CD4-positive, alpha-beta T cell (primary cell): ENCODE results near the gene ANKFN1. TPM values are rescaled to one million over a fixed set of nuclear protein-coding genes. Genes with fewer than 3 reads are reported as not detected.

Source experiments
- ATAC-seq: fragments of 200-7000 bp; cut with Tn5 transposase; one replicate; pipeline ENCODE4 v1.10.0; 2022; ENCODE audit warnings: mild to moderate bottlenecking; ENCODE audit not compliant: poor library complexity
- CTCF ChIA-PET: fragments of 350-600 bp; sonication (Branson Sonifier 250); formaldehyde crosslinking; loops from one replicate; lab custom pipeline; 2021; ENCODE audit warnings: antibody characterized with exemption, inconsistent platforms; lab: Charles Lee
- POLR2A ChIA-PET: fragments of 350-600 bp; sonication (Branson Sonifier 250); formaldehyde crosslinking; loops from one replicate; lab custom pipeline; 2021; ENCODE audit warnings: antibody characterized with exemption, inconsistent platforms; lab: Charles Lee
- DNase-seq, 14 experiments: peaks; one replicate each; pipeline ENCODE4 v3.0.0-alpha.2; 2013 to 2020; ENCODE audit warnings: mixed read lengths in 2 of 14
- H3K27ac ChIP-seq, 2 donors: one replicate each; pipeline versions ENCODE4 v1.5.1 to v1.7.0; 2013; ENCODE audit warnings: low read length in 2 of 2, low read depth in 1 of 2, mild to moderate bottlenecking in 1 of 2
- H3K27me3 ChIP-seq, 2 experiments: 1 replicate in 1 of 2; 2 replicates in 1 of 2; pipeline versions ENCODE4 v1.6.1 to v1.7.0; 2013; ENCODE audit warnings: low read length in 2 of 2, control low read depth in 1 of 2, mild to moderate bottlenecking in 1 of 2, moderate library complexity in 1 of 2; ENCODE audit not compliant: insufficient read depth in 2 of 2, control insufficient read depth in 1 of 2
- H3K36me3 ChIP-seq: one replicate; pipeline ENCODE4 v1.6.1; 2013; ENCODE audit warnings: low read length, control low read depth; ENCODE audit not compliant: insufficient read depth
- H3K4me1 ChIP-seq: one replicate; pipeline ENCODE4 v1.6.1; 2013; ENCODE audit warnings: low read length, control low read depth; ENCODE audit not compliant: insufficient read depth
- H3K4me3 ChIP-seq: one replicate; pipeline ENCODE4 v1.5.1; 2013; ENCODE audit warnings: mild to moderate bottlenecking, low read length, moderate library complexity
- H3K9me3 ChIP-seq, 2 experiments: 1 replicate in 1 of 2; 2 replicates in 1 of 2; pipeline versions ENCODE4 v1.6.1 to v1.7.0; 2013; ENCODE audit warnings: low read length in 2 of 2, mild to moderate bottlenecking in 2 of 2, control low read depth in 1 of 2, moderate library complexity in 1 of 2; ENCODE audit not compliant: control insufficient read depth in 1 of 2, insufficient read depth in 1 of 2
- H3K27ac Mint-ChIP-seq: one replicate; pipeline ENCODE4 v1.8.0; 2020; ENCODE audit warnings: mixed read lengths
- H3K27me3 Mint-ChIP-seq: one replicate; pipeline ENCODE4 v1.8.0; 2021; ENCODE audit warnings: mixed read lengths
- H3K36me3 Mint-ChIP-seq: one replicate; pipeline ENCODE4 v1.8.0; 2021; ENCODE audit warnings: low read depth, mixed read lengths
- H3K4me1 Mint-ChIP-seq: one replicate; pipeline ENCODE4 v1.8.0; 2021; ENCODE audit warnings: low read depth, mixed read lengths
- H3K4me3 Mint-ChIP-seq: one replicate; pipeline ENCODE4 v1.8.0; 2020; ENCODE audit warnings: mild to moderate bottlenecking, mixed read lengths
- H3K9me3 Mint-ChIP-seq: one replicate; pipeline ENCODE4 v1.8.0; 2020; ENCODE audit warnings: mixed read lengths
- intact Hi-C, 2 experiments: fragments of 100-400 bp; cut with DNase I in 1 of 2; cut with micrococcal nuclease in 1 of 2; formaldehyde crosslinking; loops; one replicate each; pipeline versions ENCODE4 v1.15.1 to v1.9.0; 2023 to 2025; cut with DNase I, micrococcal nuclease
- total RNA-seq, 174 experiments: library from RNA in 2 of 174; stranded (reverse) in 2 of 174; gene quantifications; one replicate each; pipeline ENCODE4 v1.2.3 and lab custom pipeline; 2021 to 2026
- TF ChIP-seq, protein P1 (sequence below): fragments of 200-600 bp; IDR thresholded peaks from one replicate; pipeline ENCODE4 v1.8.0; 2022; ENCODE audit warnings: antibody characterized with exemption, mild to moderate bottlenecking

The ANKFN1 gene
- total RNA-seq, 2 experiments from 2014 or later = not detected

- CTCF ChIA-PET = no interaction called here
- H3K27ac Mint-ChIP-seq = no peak overlapping the region
- peaks cover 22% of the 10 kb centered on the region for H3K27me3 Mint-ChIP-seq
- Histone ChIP-seq H3K27ac (no peak overlapping the region), H3K27me3 (peaks cover 0 to 5% of the 10 kb centered on the region in 2 experiments), H3K4me1 (no peaks in the 10 kb centered on the region), H3K36me3 (no peaks in the 10 kb centered on the region), H3K9me3 (no peaks in the 10 kb centered on the region), H3K4me3 (no peak overlapping the region)
- no peak overlapping the region for H3K4me3 Mint-ChIP-seq
- H3K36me3 Mint-ChIP-seq = no peaks in the 10 kb centered on the region
- H3K4me1 Mint-ChIP-seq = no peaks in the 10 kb centered on the region
- POLR2A ChIA-PET = no interaction called here
- intact Hi-C loops = no loop called here
- DNase-seq (no peak), ATAC-seq (no peak)
- TF ChIP-seq, protein P1, sequence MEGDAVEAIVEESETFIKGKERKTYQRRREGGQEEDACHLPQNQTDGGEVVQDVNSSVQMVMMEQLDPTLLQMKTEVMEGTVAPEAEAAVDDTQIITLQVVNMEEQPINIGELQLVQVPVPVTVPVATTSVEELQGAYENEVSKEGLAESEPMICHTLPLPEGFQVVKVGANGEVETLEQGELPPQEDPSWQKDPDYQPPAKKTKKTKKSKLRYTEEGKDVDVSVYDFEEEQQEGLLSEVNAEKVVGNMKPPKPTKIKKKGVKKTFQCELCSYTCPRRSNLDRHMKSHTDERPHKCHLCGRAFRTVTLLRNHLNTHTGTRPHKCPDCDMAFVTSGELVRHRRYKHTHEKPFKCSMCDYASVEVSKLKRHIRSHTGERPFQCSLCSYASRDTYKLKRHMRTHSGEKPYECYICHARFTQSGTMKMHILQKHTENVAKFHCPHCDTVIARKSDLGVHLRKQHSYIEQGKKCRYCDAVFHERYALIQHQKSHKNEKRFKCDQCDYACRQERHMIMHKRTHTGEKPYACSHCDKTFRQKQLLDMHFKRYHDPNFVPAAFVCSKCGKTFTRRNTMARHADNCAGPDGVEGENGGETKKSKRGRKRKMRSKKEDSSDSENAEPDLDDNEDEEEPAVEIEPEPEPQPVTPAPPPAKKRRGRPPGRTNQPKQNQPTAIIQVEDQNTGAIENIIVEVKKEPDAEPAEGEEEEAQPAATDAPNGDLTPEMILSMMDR = no peak
- H3K9me3 Mint-ChIP-seq = no peaks in the 10 kb centered on the region
These were observed 379.7 kb downstream of the ANKFN1 start for GRCh38 chr17:56532926-56533325.

DNA sequence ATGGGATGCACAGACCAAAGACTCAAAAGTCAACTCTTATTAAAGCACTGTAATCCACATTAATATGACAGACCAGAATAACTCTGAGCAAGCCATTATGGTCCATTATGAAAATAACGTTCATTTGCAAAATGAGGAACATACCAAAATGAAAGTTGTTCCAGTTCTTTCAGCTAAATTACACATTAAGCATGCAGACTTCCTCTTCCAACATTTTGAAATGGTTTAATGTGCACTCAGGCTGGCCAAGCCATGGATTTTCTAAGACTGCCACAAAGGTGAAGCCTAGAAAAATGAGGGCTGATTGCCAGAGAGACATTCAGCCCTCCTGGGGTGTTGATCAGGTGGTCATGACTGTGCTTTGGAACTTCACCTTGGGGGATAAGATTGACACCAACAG lies 383.5 kb downstream of the ANKFN1 start:
- TF ChIP-seq, protein P1 = no peak
- H3K27ac Mint-ChIP-seq = no peak overlapping the region
- Histone ChIP-seq H3K27me3 (peaks cover 0 to 5% of the 10 kb centered on the region in 2 experiments), H3K9me3 (no peaks in the 10 kb centered on the region), H3K4me1 (no peaks in the 10 kb centered on the region), H3K4me3 (no peak overlapping the region), H3K36me3 (no peaks in the 10 kb centered on the region), H3K27ac (no peak overlapping the region)
- CTCF ChIA-PET = no interaction called here
- ATAC-seq = no peak
- POLR2A ChIA-PET = no interaction called here
- intact Hi-C loops = no loop called here
- H3K36me3 Mint-ChIP-seq = no peaks in the 10 kb centered on the region
- no peaks in the 10 kb centered on the region for H3K9me3 Mint-ChIP-seq
- peaks cover 26% of the 10 kb centered on the region for H3K27me3 Mint-ChIP-seq
- H3K4me1 Mint-ChIP-seq = no peaks in the 10 kb centered on the region
- no peak for DNase-seq
- H3K4me3 Mint-ChIP-seq = no peak overlapping the region

DNA sequence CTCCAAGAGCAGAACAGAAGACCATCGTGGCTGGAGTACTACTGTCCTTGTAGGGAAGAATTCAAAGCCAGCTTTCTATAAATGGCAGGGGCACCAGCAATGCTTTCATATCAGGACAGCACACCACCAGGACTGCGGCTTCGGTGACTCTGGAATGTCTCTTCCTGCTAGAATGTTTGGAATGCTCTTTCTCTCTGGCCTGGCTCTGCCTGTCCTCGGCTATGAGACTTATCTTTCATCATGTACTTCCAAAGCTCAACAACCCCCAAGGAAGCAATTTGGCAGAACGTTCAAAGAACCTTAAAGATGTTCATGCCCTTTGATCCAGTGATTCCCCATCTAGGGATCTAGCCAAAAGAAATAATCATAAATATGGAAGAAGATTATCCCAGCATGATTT lies 387.6 kb downstream of the ANKFN1 start:
- no peaks in the 10 kb centered on the region for H3K9me3 ChIP-seq
- H3K36me3 ChIP-seq = no peaks in the 10 kb centered on the region
- DNase-seq (no peak), ATAC-seq (no peak)
- Mint-ChIP-seq H3K27ac (no peak overlapping the region), H3K9me3 (no peaks in the 10 kb centered on the region), H3K4me3 (no peak overlapping the region), H3K36me3 (no peaks in the 10 kb centered on the region), H3K4me1 (no peaks in the 10 kb centered on the region), H3K27me3 (peaks cover 12% of the 10 kb centered on the region)
- intact Hi-C loops = no loop called here
- H3K4me3 ChIP-seq = no peak overlapping the region
- ChIA-PET POLR2A (no interaction called here), CTCF (no interaction called here)
- no peaks in the 10 kb centered on the region for H3K4me1 ChIP-seq
- H3K27me3 ChIP-seq = peaks cover 0 to 3% of the 10 kb centered on the region in 2 experiments
- no peak overlapping the region for H3K27ac ChIP-seq
- TF ChIP-seq, protein P1 = no peak
